Activated CD8-positive, alpha-beta T cell treated with anti-CD3 and anti-CD28 coated beads, Interleukin-2, amount 10 ng/mL, durations not matched to agents 7 days and 5 days (primary cell): Measurements from ENCODE around the gene NCOA7. TPM values are rescaled to one million over a fixed set of nuclear protein-coding genes. Genes with fewer than 3 reads are reported as not detected.
"Not testable (repeated sequence)": the region's sequence is repeated elsewhere in the genome, so short reads cannot be mapped to it uniquely, and the experiment has no call there.

Source experiments
- ATAC-seq: fragments of 150-1000 bp; cut with Tn5 transposase; one replicate; pipeline ENCODE4 v1.10.0; 2021; ENCODE audit warnings: moderate library complexity
- CTCF ChIA-PET: fragments of 350-600 bp; sonication (Branson Sonifier 250); formaldehyde crosslinking; loops from one replicate; lab custom pipeline; 2021; ENCODE audit warnings: antibody characterized with exemption; lab: Charles Lee
- POLR2A ChIA-PET: fragments of 350-600 bp; sonication (Branson Sonifier 250); formaldehyde crosslinking; loops from one replicate; lab custom pipeline; 2021; ENCODE audit warnings: antibody characterized with exemption; lab: Charles Lee
- DNase-seq: peaks from one replicate; pipeline ENCODE4 v3.0.0-alpha.2; 2020
- H3K27ac Mint-ChIP-seq: one replicate; pipeline ENCODE4 v1.8.0; 2021; ENCODE audit warnings: mild to moderate bottlenecking, mixed read lengths
- H3K27me3 Mint-ChIP-seq: one replicate; pipeline ENCODE4 v1.8.0; 2021; ENCODE audit warnings: low read depth, mixed read lengths
- H3K36me3 Mint-ChIP-seq: one replicate; pipeline ENCODE4 v1.8.0; 2021; ENCODE audit warnings: low read depth, mixed read lengths
- H3K4me1 Mint-ChIP-seq: one replicate; pipeline ENCODE4 v1.8.0; 2021; ENCODE audit warnings: low read depth, mixed read lengths
- H3K4me3 Mint-ChIP-seq: one replicate; pipeline ENCODE4 v1.8.0; 2021; ENCODE audit warnings: mild to moderate bottlenecking, mixed read lengths
- H3K9me3 Mint-ChIP-seq: one replicate; pipeline ENCODE4 v1.8.0; 2022; ENCODE audit warnings: mixed read lengths; ENCODE audit not compliant: insufficient read depth
- total RNA-seq, 2 experiments: library from RNA; stranded (reverse); gene quantifications; one replicate each; pipeline ENCODE4 v1.2.3, GENCODE V29; 2021

NCOA7 gene
- total RNA-seq, 2 experiments from 2014 or later = 27.8 to 31.7 TPM

- ChIA-PET POLR2A (interaction anchor here (1.3 to 1.5 kb wide), 2 partner anchors 14 to 24 kb away, joined by 5 to 6 read pairs; partner anchors contain the start of gene NCOA7), CTCF (interaction anchor here (1.3 to 2.4 kb wide), 3 partner anchors 14 to 169 kb away, joined by 3 to 17 read pairs (median 5); partner anchors contain the start of gene NCOA7)
- H3K9me3 Mint-ChIP-seq, ATAC-seq, H3K27me3 Mint-ChIP-seq, H3K4me3 Mint-ChIP-seq, DNase-seq, H3K27ac Mint-ChIP-seq: not testable (repeated sequence)
- H3K4me1 Mint-ChIP-seq = peaks cover 49% of the 10 kb centered on the region
- peaks cover 23% of the 10 kb centered on the region for H3K36me3 Mint-ChIP-seq
Observed at GRCh38 chr6:125804866-125805425, 14.2 kb downstream of the NCOA7 start.

- DNase-seq = no peak
- Mint-ChIP-seq H3K4me1 (peaks cover 53% of the 10 kb centered on the region), H3K27me3 (no peaks in the 10 kb centered on the region), H3K9me3 (no peaks in the 10 kb centered on the region), H3K36me3 (peaks cover 25% of the 10 kb centered on the region), H3K27ac (no peak overlapping the region), H3K4me3 (no peak overlapping the region)
- ChIA-PET CTCF (interaction anchor here (0.7 to 1.3 kb wide), 3 partner anchors 11 to 17 kb away, joined by 3 to 4 read pairs (median 3); partner anchors contain the start of gene NCOA7), POLR2A (no interaction called here)
- ATAC-seq = no peak
Observed at GRCh38 chr6:125806813-125807212, 16.1 kb downstream of the NCOA7 start.

DNA sequence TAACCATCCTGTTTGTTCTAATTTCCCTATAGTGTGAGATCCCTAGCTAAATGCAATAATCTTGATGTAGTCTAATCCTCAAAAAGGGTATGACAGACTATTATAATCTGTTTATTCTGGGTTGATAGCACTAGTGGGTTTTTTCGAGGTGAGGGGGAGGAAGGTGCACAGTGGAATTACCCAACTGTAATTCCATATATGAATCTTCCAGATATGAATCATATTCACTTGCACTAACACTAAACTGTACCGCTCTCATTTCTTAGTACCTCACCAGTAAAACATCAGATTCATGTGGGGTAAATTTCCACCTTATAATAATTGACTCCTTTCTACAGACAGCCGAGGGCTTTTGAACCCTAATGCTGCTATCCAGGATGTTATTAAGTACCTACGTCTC lies 16.5 kb downstream of the NCOA7 start:
- POLR2A ChIA-PET = no interaction called here
- H3K36me3 Mint-ChIP-seq = peaks cover 25% of the 10 kb centered on the region
- DNase-seq (no peak), ATAC-seq (no peak)
- H3K4me1 Mint-ChIP-seq = peaks cover 53% of the 10 kb centered on the region
- H3K4me3 Mint-ChIP-seq = no peak overlapping the region
- H3K27me3 Mint-ChIP-seq = no peaks in the 10 kb centered on the region
- CTCF ChIA-PET = interaction anchor here (1.1 to 1.3 kb wide), 3 partner anchors 11 to 149 kb away, joined by 3 to 4 read pairs (median 4); partner anchors contain the start of gene HINT3
- no peak overlapping the region for H3K27ac Mint-ChIP-seq
- H3K9me3 Mint-ChIP-seq = no peaks in the 10 kb centered on the region

GRCh38 chr6:125808060-125808459 lies 17.3 kb downstream of the NCOA7 start:
- ChIA-PET CTCF (interaction anchor here (1.1 to 1.2 kb wide), 2 partner anchors 12 to 148 kb away, joined by 3 to 4 read pairs; partner anchors contain the start of gene HINT3), POLR2A (interaction anchor here (1.0 kb wide), 1 partner anchor 19 kb away, joined by 3 read pairs; no protein-coding TSS in a partner anchor)
- H3K4me1 Mint-ChIP-seq = peaks cover 48% of the 10 kb centered on the region
- DNase-seq (no peak), ATAC-seq (peak; percentile 46)
- H3K9me3 Mint-ChIP-seq = no peaks in the 10 kb centered on the region
- H3K4me3 Mint-ChIP-seq = no peak overlapping the region
- no peak overlapping the region for H3K27ac Mint-ChIP-seq
- no peaks in the 10 kb centered on the region for H3K27me3 Mint-ChIP-seq
- H3K36me3 Mint-ChIP-seq = peaks cover 23% of the 10 kb centered on the region

- H3K9me3 Mint-ChIP-seq = no peaks in the 10 kb centered on the region
- H3K27ac Mint-ChIP-seq = no peak overlapping the region
- H3K4me1 Mint-ChIP-seq = peaks cover 46% of the 10 kb centered on the region
- ChIA-PET POLR2A (interaction anchor here (1.0 kb wide), 1 partner anchor 19 kb away, joined by 3 read pairs; no protein-coding TSS in a partner anchor), CTCF (no interaction called here)
- ATAC-seq = no peak
- no peaks in the 10 kb centered on the region for H3K27me3 Mint-ChIP-seq
- no peak overlapping the region for H3K4me3 Mint-ChIP-seq
- peaks cover 23% of the 10 kb centered on the region for H3K36me3 Mint-ChIP-seq
- no peak for DNase-seq
Observed at GRCh38 chr6:125808591-125808990, 17.8 kb downstream of the NCOA7 start.

GRCh38 chr6:125809570-125810170 lies 18.9 kb downstream of the NCOA7 start:
- ATAC-seq = no peak
- Mint-ChIP-seq H3K4me3 (no peak overlapping the region), H3K36me3 (peaks cover 21% of the 10 kb centered on the region), H3K27ac (no peak overlapping the region), H3K9me3 (no peaks in the 10 kb centered on the region), H3K4me1 (peaks cover 43% of the 10 kb centered on the region), H3K27me3 (no peaks in the 10 kb centered on the region)
- no peak for DNase-seq
- POLR2A ChIA-PET = no interaction called here
- CTCF ChIA-PET = interaction anchor here (2.4 kb wide), 1 partner anchor 19 kb away, joined by 8 read pairs; the partner anchor contains the start of gene NCOA7

- Mint-ChIP-seq H3K4me3 (no peak overlapping the region), H3K27ac (no peak overlapping the region), H3K9me3 (no peaks in the 10 kb centered on the region), H3K36me3 (peaks cover 24% of the 10 kb centered on the region), H3K4me1 (peaks cover 44% of the 10 kb centered on the region), H3K27me3 (no peaks in the 10 kb centered on the region)
- no peak for ATAC-seq
- POLR2A ChIA-PET = interaction anchor here (0.7 kb wide), 1 partner anchor 19 kb away, joined by 3 read pairs; no protein-coding TSS in a partner anchor
- DNase-seq = no peak
- CTCF ChIA-PET = interaction anchor here (1.0 to 2.4 kb wide), 4 partner anchors 11 to 20 kb away, joined by 3 to 8 read pairs (median 4); partner anchors contain the start of gene NCOA7
Observed at GRCh38 chr6:125810445-125810844, 19.7 kb downstream of the NCOA7 start.

DNA sequence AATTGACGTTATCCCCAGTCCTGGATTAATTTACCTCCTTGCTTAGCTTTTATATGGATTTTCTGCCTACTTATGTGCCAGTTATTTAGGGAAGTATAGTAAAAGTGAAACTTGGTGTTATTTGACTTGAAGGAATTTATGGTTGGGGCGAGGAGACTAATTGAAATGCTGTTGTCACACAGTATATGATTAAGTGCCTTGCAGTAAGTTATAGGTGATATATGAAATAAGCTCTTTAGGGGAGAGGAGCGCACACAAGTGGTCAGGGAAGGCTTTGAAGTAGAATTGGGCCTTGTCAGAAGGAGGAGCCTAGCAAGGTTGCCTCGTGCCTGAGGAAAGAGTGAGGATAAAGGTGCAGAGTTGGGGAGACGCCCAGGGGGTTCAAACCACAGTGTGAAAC lies 20.5 kb downstream of the NCOA7 start:
- ATAC-seq (no peak), DNase-seq (no peak)
- ChIA-PET CTCF (interaction anchor here (0.7 to 2.4 kb wide), 4 partner anchors 12 to 181 kb away, joined by 3 to 8 read pairs (median 4); partner anchors contain the start of gene NCOA7), POLR2A (no interaction called here)
- no peak overlapping the region for H3K27ac Mint-ChIP-seq
- no peaks in the 10 kb centered on the region for H3K27me3 Mint-ChIP-seq
- H3K4me1 Mint-ChIP-seq = peaks cover 39% of the 10 kb centered on the region
- H3K9me3 Mint-ChIP-seq = no peaks in the 10 kb centered on the region
- H3K36me3 Mint-ChIP-seq = peaks cover 27% of the 10 kb centered on the region
- no peak overlapping the region for H3K4me3 Mint-ChIP-seq

DNA sequence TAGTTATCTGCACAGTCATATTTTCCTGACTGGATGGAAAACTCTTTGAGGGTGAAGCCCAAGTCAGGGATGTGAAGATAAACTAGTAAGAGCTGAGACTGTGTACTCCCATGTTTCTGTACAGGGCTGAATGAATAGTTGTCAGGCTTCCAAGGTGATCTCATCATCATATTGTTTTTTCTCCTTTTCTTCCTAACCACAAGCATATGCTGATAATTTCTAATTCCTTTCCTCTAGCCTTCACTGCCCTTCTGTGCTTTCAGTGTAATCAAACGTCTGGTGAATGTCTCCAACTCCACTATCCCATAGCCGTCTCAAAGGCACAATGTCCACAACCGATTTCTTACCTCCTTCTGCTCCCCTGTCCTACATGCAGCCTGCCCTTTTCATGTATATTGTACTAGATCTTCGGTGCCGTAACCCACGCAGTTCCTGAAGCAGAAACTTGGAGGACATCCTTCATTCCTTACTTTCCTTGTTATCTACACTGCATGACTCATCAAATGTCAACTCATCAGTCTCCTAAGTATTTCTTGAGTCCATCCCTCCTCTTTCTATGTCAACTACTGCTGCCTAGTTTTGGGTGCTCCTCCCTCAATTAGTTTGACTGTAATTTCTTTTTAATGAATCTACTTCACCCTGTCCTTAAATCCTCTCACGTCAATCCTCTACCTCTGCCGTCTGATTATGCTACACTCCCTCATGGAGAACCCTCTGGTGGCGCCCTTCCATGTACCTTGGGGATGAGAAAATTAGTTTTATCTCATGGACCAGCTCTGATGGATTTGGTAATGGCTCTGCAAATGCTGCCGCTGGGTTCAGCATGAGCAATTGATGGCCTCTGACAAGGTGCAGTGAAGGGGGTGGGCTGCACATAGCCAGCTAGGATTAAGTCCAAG lies 21.9 kb downstream of the NCOA7 start:
- Mint-ChIP-seq H3K4me3 (no peak overlapping the region), H3K4me1 (peaks cover 28% of the 10 kb centered on the region), H3K27ac (no peak overlapping the region), H3K27me3 (no peaks in the 10 kb centered on the region), H3K9me3 (no peaks in the 10 kb centered on the region), H3K36me3 (peaks cover 38% of the 10 kb centered on the region)
- ATAC-seq (no peak), DNase-seq (no peak)
- CTCF ChIA-PET = no interaction called here
- POLR2A ChIA-PET = no interaction called here

- ATAC-seq = peak; percentile 23
- H3K4me3 Mint-ChIP-seq = peak overlapping the region; percentile 35
- H3K9me3 Mint-ChIP-seq = no peaks in the 10 kb centered on the region
- ChIA-PET CTCF (no interaction called here), POLR2A (no interaction called here)
- H3K27me3 Mint-ChIP-seq = no peaks in the 10 kb centered on the region
- no peak for DNase-seq
- H3K27ac Mint-ChIP-seq = peak overlapping the region; percentile 37
- peaks cover 33% of the 10 kb centered on the region for H3K36me3 Mint-ChIP-seq
- H3K4me1 Mint-ChIP-seq = peaks cover 21% of the 10 kb centered on the region
Observed at GRCh38 chr6:125814481-125814880, 23.7 kb downstream of the NCOA7 start.
